Pancreas (tissue), 10 donors: ENCODE results near the gene SLC66A3. TPM values are rescaled to one million over a fixed set of nuclear protein-coding genes. Genes with fewer than 3 reads are reported as not detected.
A peak's percentile ranks its signal among the peaks of the same experiment; 100 is the strongest.

ENCODE experiments used
- ATAC-seq, 4 donors: fragments of 200-7000 bp; cut with Tn5 transposase; one replicate each; pipeline versions ENCODE4 v1.8.0 to v1.9.1; 2020; ENCODE audit warnings: mild to moderate bottlenecking in 4 of 4, moderate library complexity in 4 of 4
- DNase-seq, 6 donors: peaks; one replicate each; pipeline ENCODE4 v3.0.0-alpha.2; 2020
- FAIRE-seq: peaks from 2 replicates; lab custom pipeline; 2012; peaks lifted over from hg19 to GRCh38; lab: Jason Lieb, UNC
- H3K27ac ChIP-seq, 4 donors: fragments of 200-600 bp; sonication (generic); 1 replicate in 3 of 4; 2 replicates in 1 of 4; pipeline versions ENCODE4 v1.5.0 to v1.8.0; 2020
- H3K27me3 ChIP-seq, 4 donors: fragments of 200-600 bp; one replicate each; pipeline ENCODE4 v1.8.0; 2021
- H3K36me3 ChIP-seq, 3 donors: fragments of 200-600 bp; sonication (generic) in 1 of 3; one replicate each; pipeline versions ENCODE4 v1.5.0 to v1.8.0; 2020 to 2021
- H3K4me1 ChIP-seq, 3 donors: fragments of 200-600 bp; one replicate each; pipeline ENCODE4 v1.8.0; 2021
- H3K4me3 ChIP-seq, 4 donors: fragments of 200-600 bp; sonication (generic) in 2 of 4; one replicate each; pipeline versions ENCODE4 v1.5.0 to v1.8.0; 2020 to 2021
- H3K9me3 ChIP-seq, 4 donors: fragments of 200-600 bp; one replicate each; pipeline ENCODE4 v1.8.0; 2021
- CTCF ChIP-seq, 4 donors: fragments of 200-600 bp; sonication (generic) in 3 of 4; IDR thresholded peaks; one replicate each; pipeline versions ENCODE4 v1.5.0 to v1.8.0; 2021; ENCODE audit warnings: antibody characterized with exemption in 4 of 4
- WGBS, 2 donors: extraction: QIAGEN DNeasy Blood & Tissue Kit; methylation state at CpG; one replicate each; pipeline ENCODE4 v1.1.7; 2013; 5-methylcytosine and 5-hydroxymethylcytosine counted together
- intact Hi-C, 3 donors: fragments of 100-400 bp; cut with DNase I; formaldehyde crosslinking; loops; one replicate each; pipeline versions ENCODE4 v1.11.1 to v1.14.2; 2022
- polyA plus RNA-seq, 2 donors: library from polyadenylated mRNA; stranded (reverse); fragments of 200-250 nt; gene quantifications; one replicate each; pipeline ENCODE4 v1.2.3, GENCODE V29; 2013
- total RNA-seq, 6 donors: library from RNA; stranded (reverse); fragmentation: NEBNext Ultra II Directional in 4 of 6; extraction: Animal tissue kit (Norgen Biotek cat#: 25700) in 4 of 6; gene quantifications; one replicate each; pipeline versions ENCODE4 v1.2.1 to v1.2.4, GENCODE V29; 2021 to 2023
- donor health status: healthy with polysubstance abuse.
- donor health status: DM: no; HTN: no; CAD: no; lungs with moderate emphysema.
- donor health status: DM: no; HTN: no; CAD: no.
- donor health status: control.
- donor health status: control.
- donor health status: Bipolar disorder and iron deficiency.
- donor health status: DM: yes; HTN: yes; CAD: no.
- donor health status: DM: no; HTN: no; CAD: no.
- donor health status: DM: no; HTN: no; CAD: no.
- donor health status: DM: yes; HTN: yes; CAD: no.

SLC66A3 gene
- total and polyA plus RNA-seq, 8 donors, result 11.1 to 26.5 (median 18.3) TPM

GRCh38 chr2:11121099-11121822, 34.0 kb upstream of the SLC66A3 start:
- WGBS, 2 donors, result 58 to 60% methylated on average over 8 of the region's 8 CpGs
- intact Hi-C loops, result loop anchor here (5.0 to 10.0 kb wide), 3 partner anchors 206 to 289 kb away; partner anchors contain the start of gene KCNF1 (in 1 of the 3)

GRCh38 chr2:11121823-11122155, 33.5 kb upstream of the SLC66A3 start:
- Histone ChIP-seq H3K4me3 (no peak overlapping the region), H3K9me3 (no peaks in the 10 kb centered on the region), H3K4me1 (no peaks in the 10 kb centered on the region), H3K27me3 (no peaks in the 10 kb centered on the region), H3K36me3 (no peaks in the 10 kb centered on the region), H3K27ac (no peak overlapping the region)
- WGBS, 2 donors, result 81 to 85% methylated on average over 7 of the region's 7 CpGs
- no peak for TF ChIP-seq CTCF (IDR thresholded peaks at IDR 0.05)
- FAIRE-seq, result no peak
- no peak for DNase-seq
- intact Hi-C loops, result loop anchor here (2.0 to 10.0 kb wide), 4 partner anchors 207 to 289 kb away; partner anchors contain the start of gene KCNF1 (in 1 of the 3)
- ATAC-seq, result no peak

More at GRCh38 chr2:11121099-11121822, 34.0 kb upstream of the SLC66A3 start:
- H3K36me3 ChIP-seq, result no peaks in the 10 kb centered on the region
- H3K27me3 ChIP-seq, result no peaks in the 10 kb centered on the region
- no peak for FAIRE-seq
- H3K4me3 ChIP-seq, result no peak overlapping the region
- no peak for TF ChIP-seq CTCF (IDR thresholded peaks at IDR 0.05)
- H3K27ac ChIP-seq, result no peak overlapping the region
- DNase-seq, result no peak
- ATAC-seq, result no peak
- H3K9me3 ChIP-seq, result no peaks in the 10 kb centered on the region
- H3K4me1 ChIP-seq, result no peaks in the 10 kb centered on the region

GRCh38 chr2:11122380-11122779, 32.9 kb upstream of the SLC66A3 start:
- FAIRE-seq (no peak), ATAC-seq (no peak), DNase-seq (no peak)
- Histone ChIP-seq H3K27ac (no peak overlapping the region), H3K36me3 (no peaks in the 10 kb centered on the region), H3K4me1 (no peaks in the 10 kb centered on the region), H3K9me3 (no peaks in the 10 kb centered on the region), H3K4me3 (no peak overlapping the region), H3K27me3 (no peaks in the 10 kb centered on the region)
- WGBS, 2 donors, result 81 to 82% methylated on average over 9 of the region's 9 CpGs
- intact Hi-C loops, result loop anchor here (2.0 to 10.0 kb wide), 4 partner anchors 208 to 290 kb away; partner anchors contain the start of gene KCNF1 (in 1 of the 3)
- no peak for TF ChIP-seq CTCF (IDR thresholded peaks at IDR 0.05)

- no peak overlapping the region for H3K4me3 ChIP-seq
- 80 to 91% methylated on average over 12 of the region's 12 CpGs for WGBS, 2 donors
- H3K27me3 ChIP-seq, result no peaks in the 10 kb centered on the region
- H3K4me1 ChIP-seq, result no peaks in the 10 kb centered on the region
- FAIRE-seq, result no peak
- ATAC-seq, result no peak
- TF ChIP-seq CTCF (IDR thresholded peaks at IDR 0.05), result no peak
- intact Hi-C loops, result loop anchor here (2.0 to 10.0 kb wide), 4 partner anchors 208 to 291 kb away; partner anchors contain the start of gene KCNF1 (in 1 of the 3)
- peak in 1 of 6 donors; percentile 73 for DNase-seq
- no peaks in the 10 kb centered on the region for H3K9me3 ChIP-seq
- no peaks in the 10 kb centered on the region for H3K36me3 ChIP-seq
- H3K27ac ChIP-seq, result no peak overlapping the region
Measured at GRCh38 chr2:11123001-11123809, 32.1 kb upstream of the SLC66A3 start.
